ENCODE measurements around the gene CADPS. TPM values are rescaled to one million over a fixed set of nuclear protein-coding genes. Genes with fewer than 3 reads are reported as not detected.

Gene CADPS
- total and polyA plus RNA-seq, 8 donors: 0.50 to 2.9 (median 2.2) TPM

GRCh38 chr3:62837145-62837787 is 38.0 kb downstream of the CADPS start:
- no peak for ATAC-seq
- H3K27ac ChIP-seq: no peak overlapping the region
- intact Hi-C loops (cut with DNase I): no loop called here

GRCh38 chr3:62835554-62836236 is 39.5 kb downstream of the CADPS start:
- Histone ChIP-seq H3K4me1 (peaks cover 0 to 2% of the 10 kb centered on the region in 2 donors), H3K36me3 (no peaks in the 10 kb centered on the region), H3K27me3 (no peaks in the 10 kb centered on the region), H3K27ac (no peak overlapping the region), H3K9me3 (no peaks in the 10 kb centered on the region), H3K4me3 (no peak overlapping the region)
- TF ChIP-seq CTCF (IDR thresholded peaks at IDR 0.05): no peak
- ATAC-seq (no peak), DNase-seq (no peak)
- intact Hi-C loops (cut with DNase I): no loop called here

More at GRCh38 chr3:62837145-62837787, 38.0 kb downstream of the CADPS start:
- Histone ChIP-seq H3K4me1 (peaks cover 0 to 2% of the 10 kb centered on the region in 2 donors), H3K4me3 (no peak overlapping the region), H3K36me3 (no peaks in the 10 kb centered on the region), H3K9me3 (no peaks in the 10 kb centered on the region), H3K27me3 (no peaks in the 10 kb centered on the region)
- TF ChIP-seq CTCF (IDR thresholded peaks at IDR 0.05): no peak
- DNase-seq: no peak

GRCh38 chr3:62833538-62833937 is 41.7 kb downstream of the CADPS start:
- peaks cover 0 to 2% of the 10 kb centered on the region in 2 donors for H3K4me1 ChIP-seq
- no peaks in the 10 kb centered on the region for H3K36me3 ChIP-seq
- ATAC-seq (no peak), DNase-seq (no peak)
- no peak overlapping the region for H3K4me3 ChIP-seq
- intact Hi-C loops (cut with DNase I): no loop called here
- no peaks in the 10 kb centered on the region for H3K9me3 ChIP-seq
- TF ChIP-seq CTCF (IDR thresholded peaks at IDR 0.05): no peak
- H3K27ac ChIP-seq: no peak overlapping the region
- H3K27me3 ChIP-seq: no peaks in the 10 kb centered on the region

- DNase-seq (no peak), ATAC-seq (no peak)
- TF ChIP-seq CTCF (IDR thresholded peaks at IDR 0.05): no peak
- Histone ChIP-seq H3K4me3 (no peak overlapping the region), H3K36me3 (no peaks in the 10 kb centered on the region), H3K9me3 (no peaks in the 10 kb centered on the region), H3K27me3 (no peaks in the 10 kb centered on the region), H3K27ac (no peak overlapping the region), H3K4me1 (peaks cover 0 to 2% of the 10 kb centered on the region in 2 donors)
- intact Hi-C loops (cut with DNase I): no loop called here
Observed at GRCh38 chr3:62832553-62832952, 42.7 kb downstream of the CADPS start.

GRCh38 chr3:62830727-62831322 is 44.4 kb downstream of the CADPS start:
- H3K4me3 ChIP-seq: no peak overlapping the region
- intact Hi-C loops (cut with DNase I): no loop called here
- H3K4me1 ChIP-seq: peaks cover 0 to under 1% of the 10 kb centered on the region in 2 donors
- no peaks in the 10 kb centered on the region for H3K27me3 ChIP-seq
- no peaks in the 10 kb centered on the region for H3K9me3 ChIP-seq
- TF ChIP-seq CTCF (IDR thresholded peaks at IDR 0.05): no peak
- no peak for ATAC-seq
- no peaks in the 10 kb centered on the region for H3K36me3 ChIP-seq
- no peak for DNase-seq
- H3K27ac ChIP-seq: no peak overlapping the region

Measured in left lung (tissue), 10 donors.